ENCODE results near the gene SPOPL.
A peak's percentile ranks its signal among the peaks of the same experiment; 100 is the strongest.

DNA sequence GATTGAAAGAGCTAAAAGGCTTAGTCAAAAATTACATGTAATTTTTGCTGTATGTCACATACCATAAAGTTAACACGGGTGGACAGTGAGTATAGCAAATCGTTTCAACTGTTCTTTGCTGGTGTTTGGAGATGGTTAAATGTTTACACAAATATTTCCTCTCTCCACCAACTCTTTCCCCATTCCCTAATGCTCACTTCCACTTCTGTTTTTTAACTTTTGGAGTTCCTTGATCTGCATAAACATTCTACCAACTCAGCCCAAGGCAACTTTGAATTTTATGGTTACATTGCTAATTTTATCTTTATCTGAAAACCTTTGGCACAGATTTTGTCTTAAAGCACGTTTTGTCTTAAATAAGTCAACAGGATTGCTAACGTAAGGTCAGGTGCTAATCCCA lies 1.9 kb upstream of the SPOPL start:
- TF ChIP-seq POLR2AphosphoS5 (IDR thresholded peaks at IDR 0.05; ENCODE audit: low read depth): no peak
- TF ChIP-seq, protein P1, sequence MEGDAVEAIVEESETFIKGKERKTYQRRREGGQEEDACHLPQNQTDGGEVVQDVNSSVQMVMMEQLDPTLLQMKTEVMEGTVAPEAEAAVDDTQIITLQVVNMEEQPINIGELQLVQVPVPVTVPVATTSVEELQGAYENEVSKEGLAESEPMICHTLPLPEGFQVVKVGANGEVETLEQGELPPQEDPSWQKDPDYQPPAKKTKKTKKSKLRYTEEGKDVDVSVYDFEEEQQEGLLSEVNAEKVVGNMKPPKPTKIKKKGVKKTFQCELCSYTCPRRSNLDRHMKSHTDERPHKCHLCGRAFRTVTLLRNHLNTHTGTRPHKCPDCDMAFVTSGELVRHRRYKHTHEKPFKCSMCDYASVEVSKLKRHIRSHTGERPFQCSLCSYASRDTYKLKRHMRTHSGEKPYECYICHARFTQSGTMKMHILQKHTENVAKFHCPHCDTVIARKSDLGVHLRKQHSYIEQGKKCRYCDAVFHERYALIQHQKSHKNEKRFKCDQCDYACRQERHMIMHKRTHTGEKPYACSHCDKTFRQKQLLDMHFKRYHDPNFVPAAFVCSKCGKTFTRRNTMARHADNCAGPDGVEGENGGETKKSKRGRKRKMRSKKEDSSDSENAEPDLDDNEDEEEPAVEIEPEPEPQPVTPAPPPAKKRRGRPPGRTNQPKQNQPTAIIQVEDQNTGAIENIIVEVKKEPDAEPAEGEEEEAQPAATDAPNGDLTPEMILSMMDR (IDR thresholded peaks at IDR 0.05; ENCODE audit: insufficient read depth, low read length): no peak
- TF ChIP-seq, protein P2, sequence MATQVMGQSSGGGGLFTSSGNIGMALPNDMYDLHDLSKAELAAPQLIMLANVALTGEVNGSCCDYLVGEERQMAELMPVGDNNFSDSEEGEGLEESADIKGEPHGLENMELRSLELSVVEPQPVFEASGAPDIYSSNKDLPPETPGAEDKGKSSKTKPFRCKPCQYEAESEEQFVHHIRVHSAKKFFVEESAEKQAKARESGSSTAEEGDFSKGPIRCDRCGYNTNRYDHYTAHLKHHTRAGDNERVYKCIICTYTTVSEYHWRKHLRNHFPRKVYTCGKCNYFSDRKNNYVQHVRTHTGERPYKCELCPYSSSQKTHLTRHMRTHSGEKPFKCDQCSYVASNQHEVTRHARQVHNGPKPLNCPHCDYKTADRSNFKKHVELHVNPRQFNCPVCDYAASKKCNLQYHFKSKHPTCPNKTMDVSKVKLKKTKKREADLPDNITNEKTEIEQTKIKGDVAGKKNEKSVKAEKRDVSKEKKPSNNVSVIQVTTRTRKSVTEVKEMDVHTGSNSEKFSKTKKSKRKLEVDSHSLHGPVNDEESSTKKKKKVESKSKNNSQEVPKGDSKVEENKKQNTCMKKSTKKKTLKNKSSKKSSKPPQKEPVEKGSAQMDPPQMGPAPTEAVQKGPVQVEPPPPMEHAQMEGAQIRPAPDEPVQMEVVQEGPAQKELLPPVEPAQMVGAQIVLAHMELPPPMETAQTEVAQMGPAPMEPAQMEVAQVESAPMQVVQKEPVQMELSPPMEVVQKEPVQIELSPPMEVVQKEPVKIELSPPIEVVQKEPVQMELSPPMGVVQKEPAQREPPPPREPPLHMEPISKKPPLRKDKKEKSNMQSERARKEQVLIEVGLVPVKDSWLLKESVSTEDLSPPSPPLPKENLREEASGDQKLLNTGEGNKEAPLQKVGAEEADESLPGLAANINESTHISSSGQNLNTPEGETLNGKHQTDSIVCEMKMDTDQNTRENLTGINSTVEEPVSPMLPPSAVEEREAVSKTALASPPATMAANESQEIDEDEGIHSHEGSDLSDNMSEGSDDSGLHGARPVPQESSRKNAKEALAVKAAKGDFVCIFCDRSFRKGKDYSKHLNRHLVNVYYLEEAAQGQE (IDR thresholded peaks at IDR 0.05; ENCODE audit: insufficient replicate concordance, low read depth): no peak
- peak; percentile 52; the same call in 1 of the 2 replicates for TF ChIP-seq SPI1 (IDR thresholded peaks at IDR 0.05; ENCODE audit: borderline replicate concordance, low read depth)
